HepG2 (cell line): ENCODE data around the gene SHFL. TPM values are rescaled to one million over a fixed set of nuclear protein-coding genes. Genes with fewer than 3 reads are reported as not detected.

Experiments used
- AGO1 ChIP-seq: fragments of 200-400 bp; formaldehyde crosslinking; IDR thresholded peaks from 2 replicates; pipeline ENCODE4 v1.6.1; 2017; ENCODE audit warnings: mild to moderate bottlenecking, low read depth, low read length, moderate library complexity; ENCODE audit not compliant: poor library complexity, severe bottlenecking
- AGO2 ChIP-seq: fragments of 200-400 bp; formaldehyde crosslinking; optimal IDR thresholded peaks from 2 replicates; pipeline ENCODE3; 2017; ENCODE audit warnings: mild to moderate bottlenecking, low read depth, low read length, moderate library complexity
- AKAP8 ChIP-seq: sonication (generic); formaldehyde crosslinking; IDR thresholded peaks from 2 replicates; pipeline ENCODE4 v1.5.1; 2020; ENCODE audit warnings: mild to moderate bottlenecking, missing genetic modification reagents
- DNMT3B ChIP-seq: conservative IDR thresholded peaks from 2 replicates; pipeline ENCODE4 v1.6.1; 2016; ENCODE audit warnings: missing biosample characterization, control low read depth
- EZH2 ChIP-seq: conservative IDR thresholded peaks from 2 replicates; pipeline ENCODE4 v1.6.1; 2012; ENCODE audit warnings: mild to moderate bottlenecking, low read depth, low read length, moderate library complexity
- FOSL1 ChIP-seq: sonication (generic); formaldehyde crosslinking; IDR thresholded peaks from 2 replicates; pipeline ENCODE4 v1.9.0; 2021; ENCODE audit warnings: missing genetic modification reagents, borderline replicate concordance
- HMGXB4 ChIP-seq, 2 experiments: sonication (generic) in 1 of 2; formaldehyde crosslinking in 1 of 2; IDR thresholded peaks; 2 replicates each; pipeline versions ENCODE4 v1.4.0 to v1.6.1; 2018 to 2020; ENCODE audit warnings: missing genetic modification reagents in 2 of 2, borderline replicate concordance in 1 of 2, low read depth in 1 of 2, mild to moderate bottlenecking in 1 of 2, missing biosample characterization in 1 of 2
- KDM2A ChIP-seq: sonication (generic); formaldehyde crosslinking; IDR thresholded peaks from 2 replicates; pipeline ENCODE4 v1.4.0; 2020; ENCODE audit warnings: low read depth, missing genetic modification reagents, borderline replicate concordance
- MAX ChIP-seq: IDR thresholded peaks from 2 replicates; pipeline ENCODE4 v1.6.1; 2012; ENCODE audit warnings: inconsistent platforms
- NCOA2 ChIP-seq: sonication (generic); formaldehyde crosslinking; IDR thresholded peaks from 2 replicates; pipeline ENCODE4 v1.8.0; 2022; ENCODE audit warnings: inconsistent platforms
- NFE2 ChIP-seq: sonication (generic); formaldehyde crosslinking; IDR thresholded peaks from 2 replicates; pipeline ENCODE4 v1.4.0; 2020; ENCODE audit warnings: missing genetic modification reagents
- NFIB ChIP-seq: sonication (generic); formaldehyde crosslinking; IDR thresholded peaks from 2 replicates; pipeline ENCODE4 v1.9.0; 2021; ENCODE audit warnings: missing genetic modification reagents, mild to moderate bottlenecking, borderline replicate concordance
- PAF1 ChIP-seq: IDR thresholded peaks from 2 replicates; pipeline ENCODE4 v1.6.1; 2016; ENCODE audit warnings: missing genetic modification reagents, missing compliant biosample characterization
- POLR2A ChIP-seq, 2 experiments: IDR thresholded peaks; 2 replicates each; pipeline ENCODE4 v1.6.1; 2011; ENCODE audit warnings: low read depth in 2 of 2, low read length in 2 of 2, mild to moderate bottlenecking in 1 of 2, moderate library complexity in 1 of 2; ENCODE audit not compliant: insufficient read depth in 1 of 2
- POLR2G ChIP-seq: fragments of 200-400 bp; formaldehyde crosslinking; IDR thresholded peaks from 2 replicates; pipeline ENCODE4 v1.6.1; 2018; ENCODE audit warnings: mild to moderate bottlenecking, low read depth, low read length, moderate library complexity
- RBFOX2 ChIP-seq: fragments of 200-400 bp; formaldehyde crosslinking; IDR thresholded peaks from 2 replicates; pipeline ENCODE4 v1.6.1; 2017; ENCODE audit warnings: low read depth, mild to moderate bottlenecking, low read length
- RBM22 ChIP-seq: fragments of 200-400 bp; formaldehyde crosslinking; optimal IDR thresholded peaks from 2 replicates; pipeline ENCODE3; 2017; ENCODE audit warnings: mild to moderate bottlenecking, low read length, moderate library complexity
- SPEN ChIP-seq: sonication (generic); formaldehyde crosslinking; IDR thresholded peaks from 2 replicates; pipeline ENCODE4 v1.5.1; 2020; ENCODE audit warnings: low read depth, mild to moderate bottlenecking, missing genetic modification reagents
- SRSF1 ChIP-seq: fragments of 200-400 bp; formaldehyde crosslinking; optimal IDR thresholded peaks from 2 replicates; pipeline ENCODE3; 2017; ENCODE audit warnings: mild to moderate bottlenecking, low read depth, low read length, moderate library complexity
- USF2 ChIP-seq, 2 experiments: sonication (generic) in 1 of 2; formaldehyde crosslinking in 1 of 2; IDR thresholded peaks; 2 replicates each; pipeline versions ENCODE4 v1.5.1 to v1.6.1; 2011 to 2020; ENCODE audit warnings: borderline replicate concordance in 1 of 2, low read depth in 1 of 2, low read length in 1 of 2, mild to moderate bottlenecking in 1 of 2, missing genetic modification reagents in 1 of 2, moderate library complexity in 1 of 2
- ZBTB1 ChIP-seq: sonication (generic); formaldehyde crosslinking; IDR thresholded peaks from 2 replicates; pipeline ENCODE4 v1.4.0; 2020; ENCODE audit warnings: missing genetic modification reagents, borderline replicate concordance
- ZFYVE20 ChIP-seq: sonication (generic); formaldehyde crosslinking; IDR thresholded peaks from 2 replicates; pipeline ENCODE4 v1.8.0; 2023; ENCODE audit warnings: low read depth, mild to moderate bottlenecking, moderate library complexity, missing genetic modification reagents, borderline replicate concordance
- ZNF468 ChIP-seq: sonication (generic); formaldehyde crosslinking; IDR thresholded peaks from 2 replicates; pipeline ENCODE4 v1.8.0; 2022; ENCODE audit warnings: mild to moderate bottlenecking, moderate library complexity, missing genetic modification reagents
- ZNF772 ChIP-seq: sonication (generic); formaldehyde crosslinking; IDR thresholded peaks from 2 replicates; pipeline ENCODE4 v1.5.0; 2020; ENCODE audit warnings: mild to moderate bottlenecking, missing genetic modification reagents
- ZNF891 ChIP-seq: sonication (generic); formaldehyde crosslinking; IDR thresholded peaks from 2 replicates; pipeline ENCODE4 v1.5.0; 2020; ENCODE audit warnings: mild to moderate bottlenecking, missing genetic modification reagents
- polyA plus RNA-seq, 8 experiments: library from polyadenylated mRNA; depleted of rRNA in 3 of 8; stranded (reverse) in 7 of 8; unstranded in 1 of 8; fragments of >200 nt; fragmentation: Illumina TruSeq in 4 of 8; extraction: Trizol in 4 of 8; gene quantifications; 2 replicates each; pipeline versions ENCODE4 v1.2.1 to v1.2.3, GENCODE V29; 2011 to 2016; ENCODE audit warnings: low read depth in 4 of 8, missing spikeins in 1 of 8, mixed read lengths in 1 of 8; ENCODE audit not compliant: insufficient read depth in 1 of 8
- total RNA-seq, 5 experiments: library from RNA; depleted of rRNA; stranded (reverse); fragments of >200 nt; fragmentation: Illumina TruSeq; extraction: Trizol; gene quantifications; 2 replicates each; pipeline ENCODE4 v1.2.3, GENCODE V29; 2016; ENCODE audit warnings: low read depth in 1 of 5

Gene SHFL
- total and polyA plus RNA-seq, 2 of the 13 experiments (the other 11 are each of a cell fraction or from before 2014, with no cell fraction given) = 12.3 to 36.4 TPM

- TF ChIP-seq USF2 (IDR thresholded peaks at IDR 0.05; ENCODE audit: low read depth, low read length) (peak; percentile 13; the same call in 1 of the 2 replicates), USF2 (CRISPR knock-in tag; IDR thresholded peaks at IDR 0.05; ENCODE audit: borderline replicate concordance) (no peak), ZNF772 (CRISPR knock-in tag) (0 out of 2 replicates have a peak, but pooled peaks have one; percentile 10), PAF1 (CRISPR knock-in tag) (no peak), RBM22 (peak; percentile 2), FOSL1 (CRISPR knock-in tag) (0 out of 2 replicates have a peak, but pooled peaks have one; percentile 24), ZNF468 (CRISPR knock-in tag) (0 out of 2 replicates have a peak, but pooled peaks have one; percentile 6), EZH2 (no peak), ZFYVE20 (no peak), DNMT3B (no peak), MAX (peak; percentile 26; the same call in 1 of the 2 replicates), ZBTB1 (no peak), SPEN (CRISPR knock-in tag) (peak; percentile 37; the same call in 1 of the 2 replicates), SRSF1 (no peak), RBFOX2 (peak; percentile 77), NFE2 (CRISPR knock-in tag) (0 out of 2 replicates have a peak, but pooled peaks have one; percentile 5), POLR2A (IDR thresholded peaks at IDR 0.05; ENCODE audit: insufficient read depth in 1 of 2, low read depth in 2 of 2, low read length in 2 of 2) (peak in 1 of 2 experiments; percentile 6; a peak in 1 of 4 replicates), NFIB (CRISPR knock-in tag) (0 out of 2 replicates have a peak, but pooled peaks have one; percentile 52), ZNF891 (CRISPR knock-in tag) (no peak), POLR2G (peak; percentile 69; the same call in 1 of the 2 replicates), AKAP8 (CRISPR knock-in tag) (peak; percentile 92), AGO1 (peak; percentile 96), HMGXB4 (CRISPR knock-in tag; IDR thresholded peaks at IDR 0.05; ENCODE audit: borderline replicate concordance in 1 of 2, low read depth in 1 of 2) (0 out of 4 replicates have a peak, but pooled peaks of 1 of the 2 experiments have one; percentile 0), KDM2A (peak; percentile 10; the same call in 1 of the 2 replicates), AGO2 (peak; percentile 97), NCOA2 (CRISPR knock-in tag) (no peak)
These were observed 28.0 kb downstream of the SHFL start (continued) for GRCh38 chr19:10113964-10114650.
